Astrocyte (in vitro differentiated cells and primary cell): ENCODE data around the gene CLIP4.

Experiments
- EZH2 ChIP-seq: IDR thresholded peaks from 2 replicates; pipeline ENCODE4 v1.6.1; 2012; ENCODE audit warnings: mild to moderate bottlenecking, low read length, inconsistent platforms; ENCODE audit not compliant: insufficient read depth
- TF ChIP-seq, protein P1 (sequence below): IDR thresholded peaks from 2 replicates; pipeline ENCODE4 v1.5.1; 2011; ENCODE audit warnings: low read depth, mild to moderate bottlenecking, inconsistent platforms, low read length, moderate library complexity; ENCODE audit not compliant: insufficient read depth

DNA sequence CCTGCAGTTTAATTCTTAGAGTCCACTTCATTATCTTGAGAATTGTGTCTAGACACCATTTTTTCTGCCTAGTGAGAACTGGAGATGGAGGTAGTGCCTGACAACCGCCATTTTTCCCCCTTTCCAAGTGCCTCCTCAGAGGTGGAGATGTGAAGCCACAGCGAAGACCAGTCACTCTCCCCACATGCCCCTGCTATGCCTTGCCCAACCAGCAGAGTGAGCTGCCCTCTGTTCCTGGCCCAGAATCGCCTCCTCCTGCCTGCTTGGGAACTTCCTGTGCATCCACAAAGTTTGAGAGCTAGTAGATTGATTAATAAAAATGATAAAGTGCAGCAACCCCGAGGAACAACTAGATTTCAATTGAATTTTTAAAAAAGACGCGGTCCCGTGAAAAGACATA lies 123.3 kb downstream of the CLIP4 start:
- TF ChIP-seq, protein P1, sequence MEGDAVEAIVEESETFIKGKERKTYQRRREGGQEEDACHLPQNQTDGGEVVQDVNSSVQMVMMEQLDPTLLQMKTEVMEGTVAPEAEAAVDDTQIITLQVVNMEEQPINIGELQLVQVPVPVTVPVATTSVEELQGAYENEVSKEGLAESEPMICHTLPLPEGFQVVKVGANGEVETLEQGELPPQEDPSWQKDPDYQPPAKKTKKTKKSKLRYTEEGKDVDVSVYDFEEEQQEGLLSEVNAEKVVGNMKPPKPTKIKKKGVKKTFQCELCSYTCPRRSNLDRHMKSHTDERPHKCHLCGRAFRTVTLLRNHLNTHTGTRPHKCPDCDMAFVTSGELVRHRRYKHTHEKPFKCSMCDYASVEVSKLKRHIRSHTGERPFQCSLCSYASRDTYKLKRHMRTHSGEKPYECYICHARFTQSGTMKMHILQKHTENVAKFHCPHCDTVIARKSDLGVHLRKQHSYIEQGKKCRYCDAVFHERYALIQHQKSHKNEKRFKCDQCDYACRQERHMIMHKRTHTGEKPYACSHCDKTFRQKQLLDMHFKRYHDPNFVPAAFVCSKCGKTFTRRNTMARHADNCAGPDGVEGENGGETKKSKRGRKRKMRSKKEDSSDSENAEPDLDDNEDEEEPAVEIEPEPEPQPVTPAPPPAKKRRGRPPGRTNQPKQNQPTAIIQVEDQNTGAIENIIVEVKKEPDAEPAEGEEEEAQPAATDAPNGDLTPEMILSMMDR: peak; percentile 52
- no peak for TF ChIP-seq EZH2
